OCI-LY1 (cell line): ENCODE measurements around the gene SIX5.

ENCODE experiments used
- H2AFZ ChIP-seq: fragments of 200-600 bp; sonication (generic), shearing (Covaris generic); 2 replicates; pipeline ENCODE4 v1.6.0; 2014; ENCODE audit warnings: antibody characterized with exemption, mild to moderate bottlenecking, low read length
- H3F3A ChIP-seq: fragments of 200-600 bp; sonication (generic), shearing (Covaris generic); 2 replicates; pipeline ENCODE4 v1.6.0; 2014; ENCODE audit warnings: mild to moderate bottlenecking, antibody characterized with exemption, low read length, moderate library complexity; ENCODE audit not compliant: insufficient read depth
- H3K27ac ChIP-seq: fragments of 200-600 bp; sonication (generic); 2 replicates; pipeline ENCODE4 v1.5.1; 2014; ENCODE audit warnings: low read length, mixed run types, mild to moderate bottlenecking, low read depth; ENCODE audit not compliant: poor library complexity, severe bottlenecking
- H3K27me3 ChIP-seq: fragments of 200-600 bp; sonication (generic); 2 replicates; pipeline ENCODE4 v1.6.0; 2014; ENCODE audit warnings: antibody characterized with exemption, mild to moderate bottlenecking, low read length, moderate library complexity; ENCODE audit not compliant: insufficient read depth
- H3K36me3 ChIP-seq: fragments of 200-600 bp; sonication (generic); 2 replicates; pipeline ENCODE4 v1.6.1; 2014; ENCODE audit warnings: mild to moderate bottlenecking, antibody characterized with exemption, low read length, moderate library complexity, mixed read lengths; ENCODE audit not compliant: insufficient read depth
- H3K4me1 ChIP-seq: fragments of 200-600 bp; sonication (generic); 2 replicates; pipeline ENCODE4 v1.5.1; 2014; ENCODE audit warnings: mild to moderate bottlenecking, low read length, moderate library complexity; ENCODE audit not compliant: insufficient read depth, severe bottlenecking
- H3K4me2 ChIP-seq: fragments of 200-600 bp; sonication (generic), shearing (Covaris generic); 2 replicates; pipeline ENCODE4 v1.6.1; 2014; ENCODE audit warnings: low read length
- H3K4me3 ChIP-seq: fragments of 200-600 bp; sonication (generic); 2 replicates; pipeline ENCODE4 v1.5.1; 2014; ENCODE audit warnings: low read length, low read depth, mild to moderate bottlenecking, mixed read lengths; ENCODE audit not compliant: poor library complexity, severe bottlenecking
- H3K79me2 ChIP-seq: fragments of 200-600 bp; shearing (Covaris generic); 2 replicates; pipeline ENCODE4 v1.6.1; 2016; ENCODE audit warnings: mixed run types, low read length, mixed read lengths; ENCODE audit not compliant: insufficient read depth
- H3K9ac ChIP-seq: fragments of 200-600 bp; sonication (generic), shearing (Covaris generic); 2 replicates; pipeline ENCODE4 v1.6.1; 2014; ENCODE audit warnings: mild to moderate bottlenecking, low read length, mixed read lengths
- H3K9me2 ChIP-seq: fragments of 200-600 bp; sonication (generic), shearing (Covaris generic); 2 replicates; pipeline ENCODE4 v1.6.1; 2014; ENCODE audit warnings: low read depth, mild to moderate bottlenecking, low read length, mixed read lengths
- H3K9me3 ChIP-seq: fragments of 200-600 bp; shearing (Covaris generic); 2 replicates; pipeline ENCODE4 v1.6.1; 2014; ENCODE audit warnings: low read length, mixed read lengths
- H4K20me1 ChIP-seq: fragments of 200-600 bp; sonication (generic), shearing (Covaris generic); 2 replicates; pipeline ENCODE4 v1.6.0; 2016; ENCODE audit warnings: mild to moderate bottlenecking, low read length; ENCODE audit not compliant: insufficient read depth
- EZH2 ChIP-seq: fragments of 200-600 bp; sonication (generic), shearing (Covaris generic); IDR thresholded peaks from 2 replicates; pipeline ENCODE4 v1.8.0; 2017; ENCODE audit warnings: borderline replicate concordance, mixed run types, mild to moderate bottlenecking, antibody characterized with exemption, low read length, moderate library complexity, mixed read lengths
- TF ChIP-seq, protein P1 (sequence below): fragments of 200-600 bp; sonication (generic), shearing (Covaris generic); IDR thresholded peaks from 2 replicates; pipeline ENCODE4 v1.5.1; 2017; ENCODE audit warnings: mild to moderate bottlenecking, antibody characterized with exemption, low read length, moderate library complexity, mixed read lengths

Gene SIX5

DNA sequence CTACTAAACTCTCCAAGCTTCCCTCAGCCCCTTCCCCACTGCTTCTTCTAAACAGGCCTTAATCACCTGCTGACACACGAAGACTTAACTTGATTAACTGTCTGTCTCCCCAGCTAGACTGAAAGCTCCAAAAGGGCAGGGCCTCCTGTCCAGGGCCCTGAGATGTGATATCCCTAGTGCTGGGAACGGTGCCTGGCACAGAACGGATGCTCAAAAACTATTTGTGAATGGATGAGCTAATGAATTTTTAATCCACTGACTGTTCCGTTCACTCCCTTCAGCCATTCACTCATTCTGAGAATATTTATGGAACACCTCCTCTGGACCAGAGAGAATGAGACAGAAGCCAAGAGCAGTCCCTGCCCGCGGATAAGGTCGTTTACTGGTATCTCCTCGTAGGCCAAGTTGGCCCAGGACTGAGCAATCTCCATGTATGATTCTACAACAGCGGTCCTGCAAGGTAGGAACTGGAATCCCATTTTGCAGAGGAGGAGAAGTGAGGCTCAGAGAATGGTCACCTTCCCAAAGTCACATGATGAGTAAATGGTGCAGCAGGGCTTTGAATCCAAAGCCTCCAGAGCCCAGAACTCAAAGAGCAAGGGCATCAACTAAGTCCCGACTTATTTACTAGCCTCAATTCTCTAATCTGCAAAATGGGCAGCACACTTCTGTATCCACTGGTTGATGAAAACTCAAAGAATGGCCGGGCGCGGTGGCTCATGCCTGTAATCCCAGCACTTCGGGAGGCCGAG, 20.2 kb upstream of the SIX5 start:
- no peak overlapping the region for H2AFZ ChIP-seq
- H3K9me2 ChIP-seq = no peaks in the 10 kb centered on the region
- H3K79me2 ChIP-seq = 0 out of 2 replicates have a peak, but pooled peaks cover 4% of the 10 kb centered on the region
- peaks cover 16% of the 10 kb centered on the region for H3K4me1 ChIP-seq
- no peak overlapping the region for H3K27ac ChIP-seq
- H3K4me3 ChIP-seq = no peak overlapping the region
- no peaks in the 10 kb centered on the region for H3K9me3 ChIP-seq
- H3F3A ChIP-seq = no peaks in the 10 kb centered on the region
- H3K27me3 ChIP-seq = no peaks in the 10 kb centered on the region
- H3K4me2 ChIP-seq = no peak overlapping the region
- no peak overlapping the region for H3K9ac ChIP-seq
- TF ChIP-seq, protein P1, sequence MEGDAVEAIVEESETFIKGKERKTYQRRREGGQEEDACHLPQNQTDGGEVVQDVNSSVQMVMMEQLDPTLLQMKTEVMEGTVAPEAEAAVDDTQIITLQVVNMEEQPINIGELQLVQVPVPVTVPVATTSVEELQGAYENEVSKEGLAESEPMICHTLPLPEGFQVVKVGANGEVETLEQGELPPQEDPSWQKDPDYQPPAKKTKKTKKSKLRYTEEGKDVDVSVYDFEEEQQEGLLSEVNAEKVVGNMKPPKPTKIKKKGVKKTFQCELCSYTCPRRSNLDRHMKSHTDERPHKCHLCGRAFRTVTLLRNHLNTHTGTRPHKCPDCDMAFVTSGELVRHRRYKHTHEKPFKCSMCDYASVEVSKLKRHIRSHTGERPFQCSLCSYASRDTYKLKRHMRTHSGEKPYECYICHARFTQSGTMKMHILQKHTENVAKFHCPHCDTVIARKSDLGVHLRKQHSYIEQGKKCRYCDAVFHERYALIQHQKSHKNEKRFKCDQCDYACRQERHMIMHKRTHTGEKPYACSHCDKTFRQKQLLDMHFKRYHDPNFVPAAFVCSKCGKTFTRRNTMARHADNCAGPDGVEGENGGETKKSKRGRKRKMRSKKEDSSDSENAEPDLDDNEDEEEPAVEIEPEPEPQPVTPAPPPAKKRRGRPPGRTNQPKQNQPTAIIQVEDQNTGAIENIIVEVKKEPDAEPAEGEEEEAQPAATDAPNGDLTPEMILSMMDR = no peak
- no peak for TF ChIP-seq EZH2
- H3K36me3 ChIP-seq = peaks cover 46% of the 10 kb centered on the region
- H4K20me1 ChIP-seq = no peaks in the 10 kb centered on the region

DNA sequence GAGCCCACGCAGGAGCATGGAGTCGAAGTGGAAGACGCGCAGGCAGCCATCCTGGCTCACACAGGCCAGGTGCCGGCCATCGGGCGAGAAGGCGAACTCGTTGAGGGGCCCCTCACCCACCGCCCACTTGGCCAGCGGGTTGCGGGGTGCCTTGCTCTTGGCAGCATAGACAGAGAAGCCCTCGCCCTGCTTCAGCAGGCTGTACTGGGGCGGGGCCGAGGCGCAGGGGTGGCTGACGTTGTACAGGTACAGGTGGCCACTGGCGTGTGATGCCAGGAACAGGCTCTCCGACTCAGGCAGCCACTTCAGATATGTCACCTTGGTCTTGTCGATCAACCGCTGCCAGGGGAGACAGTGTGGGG, 17.5 kb upstream of the SIX5 start:
- H3F3A ChIP-seq = no peaks in the 10 kb centered on the region
- H3K79me2 ChIP-seq = no peaks in the 10 kb centered on the region
- no peaks in the 10 kb centered on the region for H3K9me3 ChIP-seq
- no peaks in the 10 kb centered on the region for H3K27me3 ChIP-seq
- H2AFZ ChIP-seq = no peak overlapping the region
- H3K27ac ChIP-seq = no peak overlapping the region
- no peak overlapping the region for H3K4me3 ChIP-seq
- H3K4me1 ChIP-seq = peaks cover 7% of the 10 kb centered on the region
- no peaks in the 10 kb centered on the region for H3K9me2 ChIP-seq
- no peak overlapping the region for H3K9ac ChIP-seq
- H3K36me3 ChIP-seq = peaks cover 46% of the 10 kb centered on the region
- H3K4me2 ChIP-seq = no peak overlapping the region
- H4K20me1 ChIP-seq = no peaks in the 10 kb centered on the region
- TF ChIP-seq, protein P1 = no peak
- TF ChIP-seq EZH2 = no peak

DNA sequence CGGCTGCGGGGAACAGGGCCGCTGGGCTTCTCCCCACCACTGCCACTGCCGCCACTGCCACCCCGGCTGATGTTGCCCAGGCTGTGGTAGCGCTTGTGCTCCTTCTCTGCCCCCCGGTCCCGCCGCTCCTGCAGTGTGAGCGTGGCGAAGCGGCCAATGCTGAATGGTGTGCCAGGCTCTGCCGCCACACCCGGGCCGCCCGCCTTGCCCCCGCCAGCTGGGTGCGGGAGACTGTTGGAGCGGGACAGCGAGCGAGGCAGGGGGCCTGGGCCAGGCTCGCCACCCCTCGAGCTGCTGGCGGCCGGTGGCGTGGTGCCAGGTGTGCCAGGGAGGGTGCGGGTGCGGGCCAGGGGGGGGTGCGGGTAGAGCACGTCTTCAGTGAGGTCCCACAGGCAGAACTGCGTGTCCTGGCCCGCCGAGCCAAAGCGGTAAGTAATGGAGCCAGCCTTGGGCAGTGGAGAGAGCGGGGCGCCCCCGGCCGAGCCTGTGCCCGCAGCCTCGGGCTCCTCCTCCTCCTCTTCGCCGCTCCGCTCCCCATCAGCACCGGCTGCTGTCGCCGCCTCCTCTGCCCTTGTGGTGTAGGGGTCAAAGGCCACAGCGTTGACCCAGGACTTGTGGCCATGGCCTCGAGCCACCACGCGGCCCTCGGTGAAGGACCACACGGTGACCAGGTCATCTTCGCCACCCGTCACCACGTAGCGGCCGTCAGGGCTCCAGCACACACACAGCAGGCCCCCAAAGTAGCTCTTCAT, 16.9 kb upstream of the SIX5 start:
- no peak overlapping the region for H3K4me3 ChIP-seq
- no peaks in the 10 kb centered on the region for H3K9me2 ChIP-seq
- TF ChIP-seq, protein P1 = no peak
- TF ChIP-seq EZH2 = no peak
- peaks cover 1% of the 10 kb centered on the region for H3K4me1 ChIP-seq
- H3K9ac ChIP-seq = no peak overlapping the region
- H3K4me2 ChIP-seq = no peak overlapping the region
- no peaks in the 10 kb centered on the region for H4K20me1 ChIP-seq
- H3K79me2 ChIP-seq = no peaks in the 10 kb centered on the region
- peaks cover 45% of the 10 kb centered on the region for H3K36me3 ChIP-seq
- H3K27ac ChIP-seq = no peak overlapping the region
- no peaks in the 10 kb centered on the region for H3K27me3 ChIP-seq
- no peaks in the 10 kb centered on the region for H3F3A ChIP-seq
- no peak overlapping the region for H2AFZ ChIP-seq
- H3K9me3 ChIP-seq = no peaks in the 10 kb centered on the region
